NCI-H2081 (cell line): Measurements from ENCODE around the gene CHRNE.
A peak's percentile ranks its signal among the peaks of the same experiment; 100 is the strongest.

ENCODE experiments used
- DNase-seq, 2 experiments: peaks; one replicate each; lab custom pipeline; 2025; lab: John Stamatoyannopoulos, UW

CHRNE gene

DNA sequence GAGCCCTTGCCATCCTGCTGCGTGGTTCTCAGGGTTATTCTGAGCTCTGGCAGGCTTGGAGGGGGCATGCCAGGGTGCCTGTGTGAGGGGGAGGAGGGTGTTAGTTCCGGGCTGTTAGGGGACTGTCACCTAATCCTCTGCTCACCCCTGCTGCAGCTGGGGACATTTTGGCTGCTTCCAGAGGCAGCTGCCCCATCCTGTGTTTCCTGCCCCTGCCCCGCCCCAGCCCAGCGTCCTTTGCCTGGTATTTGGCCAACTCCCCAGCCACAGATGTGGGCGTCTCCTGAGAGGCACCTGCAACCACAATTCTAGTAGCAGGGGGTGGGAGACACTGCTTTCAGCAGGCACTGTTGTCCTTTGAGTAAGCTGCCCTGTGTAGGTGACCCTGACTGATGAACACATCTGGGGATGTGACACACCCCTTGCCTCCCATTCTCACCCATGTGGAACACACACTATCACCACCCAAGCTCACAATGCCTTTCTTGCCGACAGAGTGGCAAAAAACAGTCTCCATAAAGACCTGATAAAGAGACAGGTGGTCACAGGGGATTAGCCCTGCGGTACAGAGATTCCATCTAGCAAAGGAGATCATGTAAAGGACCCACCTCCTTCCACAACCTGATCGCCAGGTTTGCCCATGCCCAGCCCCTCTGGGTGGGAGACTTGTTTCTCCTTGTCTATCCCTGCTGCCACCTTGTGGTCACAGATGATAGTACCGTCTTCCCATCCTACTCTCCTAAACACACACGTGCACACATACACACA lies at the start of gene CHRNE:
TSS of gene CHRNE (minus strand) at position 48 of the 768 bp plus-strand sequence. CDS start at position 13, 35 bp downstream.
- DNase-seq, result peak; percentile 77 to 78

DNA sequence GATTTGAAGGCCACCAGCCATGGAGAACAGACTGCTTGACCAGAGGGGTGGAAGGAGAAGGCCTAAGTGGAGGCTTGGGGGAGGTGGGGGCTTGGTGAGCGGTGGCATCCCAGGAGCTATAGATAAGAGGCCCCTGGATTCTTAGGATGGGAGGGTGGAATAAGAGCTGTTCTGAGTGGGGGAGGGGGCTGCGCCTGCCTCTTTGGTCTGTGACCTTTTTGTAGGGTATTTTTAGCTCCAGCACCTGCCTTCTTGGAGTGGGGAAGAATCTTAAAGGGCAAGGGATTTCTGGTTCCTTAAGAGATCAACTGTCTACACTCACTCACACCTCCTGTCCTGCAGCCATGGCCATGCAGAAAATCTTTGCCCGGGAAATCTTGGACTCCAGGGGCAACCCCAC lies 48.6 kb upstream of the CHRNE start:
- no peak for DNase-seq

DNA sequence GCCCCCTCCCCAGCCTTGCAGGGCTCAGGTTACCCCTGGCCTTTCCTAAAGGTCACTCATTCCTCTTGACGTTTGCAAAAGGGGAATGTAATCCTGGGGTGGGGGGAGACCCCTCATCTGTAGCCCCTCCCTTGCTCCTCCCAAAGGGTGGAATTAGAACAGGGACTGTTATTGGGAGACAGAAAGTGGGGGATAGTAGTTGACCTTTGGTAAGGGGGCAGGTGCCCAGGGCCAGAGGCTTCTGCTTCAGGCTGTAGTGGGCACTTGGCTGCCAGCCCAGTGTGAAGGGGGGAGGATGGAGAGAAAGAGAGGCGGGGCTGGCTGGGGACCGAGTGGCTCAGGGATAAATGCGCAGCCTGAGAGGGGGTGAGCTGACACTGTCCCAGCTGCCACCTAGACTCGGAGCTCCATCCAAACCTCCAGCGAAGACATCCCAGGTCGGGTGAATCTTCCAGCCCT lies 47.9 kb upstream of the CHRNE start, which contains the start of gene ENO3:
TSS of gene ENO3 (plus strand) at position 374 of the 459 bp plus-strand sequence. CDS start 711 bp downstream, outside the sequence.
- DNase-seq, result peak in 1 of 2 experiments; percentile 9

DNA sequence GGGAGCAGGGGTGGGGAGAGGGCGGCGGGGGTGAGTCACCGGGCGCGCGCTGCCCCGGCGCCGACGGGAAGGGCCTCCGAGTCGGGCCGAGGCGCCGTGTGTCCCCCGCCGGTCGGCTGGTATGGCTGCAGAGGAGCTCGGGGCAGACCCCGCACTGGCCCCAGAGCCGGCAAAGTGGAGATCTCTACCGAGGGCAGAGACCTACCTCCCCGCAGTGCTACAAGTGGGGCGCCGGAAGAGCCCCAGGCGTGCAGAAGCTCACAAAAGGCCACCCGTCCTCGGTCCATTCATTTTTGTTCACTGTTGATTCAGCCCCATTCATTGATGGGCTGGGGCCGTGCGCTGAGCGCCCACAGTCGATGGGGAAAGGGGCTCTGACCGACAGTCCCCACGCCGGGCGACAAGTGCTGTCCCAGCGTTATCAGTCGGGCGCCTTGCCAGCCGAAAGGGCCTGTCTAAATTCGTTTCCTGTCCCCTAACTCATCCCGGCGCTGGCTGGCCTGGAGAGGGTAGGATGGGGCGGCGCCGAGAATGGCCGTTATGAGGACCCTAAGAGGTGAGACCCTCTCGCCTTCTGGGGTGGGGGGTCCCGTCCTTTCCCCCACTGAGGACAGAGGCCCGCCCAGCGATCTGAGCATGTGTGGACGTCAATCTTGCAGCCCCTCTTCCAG lies 47.3 kb upstream of the CHRNE start:
- peak in 1 of 2 experiments; percentile 29 for DNase-seq

DNA sequence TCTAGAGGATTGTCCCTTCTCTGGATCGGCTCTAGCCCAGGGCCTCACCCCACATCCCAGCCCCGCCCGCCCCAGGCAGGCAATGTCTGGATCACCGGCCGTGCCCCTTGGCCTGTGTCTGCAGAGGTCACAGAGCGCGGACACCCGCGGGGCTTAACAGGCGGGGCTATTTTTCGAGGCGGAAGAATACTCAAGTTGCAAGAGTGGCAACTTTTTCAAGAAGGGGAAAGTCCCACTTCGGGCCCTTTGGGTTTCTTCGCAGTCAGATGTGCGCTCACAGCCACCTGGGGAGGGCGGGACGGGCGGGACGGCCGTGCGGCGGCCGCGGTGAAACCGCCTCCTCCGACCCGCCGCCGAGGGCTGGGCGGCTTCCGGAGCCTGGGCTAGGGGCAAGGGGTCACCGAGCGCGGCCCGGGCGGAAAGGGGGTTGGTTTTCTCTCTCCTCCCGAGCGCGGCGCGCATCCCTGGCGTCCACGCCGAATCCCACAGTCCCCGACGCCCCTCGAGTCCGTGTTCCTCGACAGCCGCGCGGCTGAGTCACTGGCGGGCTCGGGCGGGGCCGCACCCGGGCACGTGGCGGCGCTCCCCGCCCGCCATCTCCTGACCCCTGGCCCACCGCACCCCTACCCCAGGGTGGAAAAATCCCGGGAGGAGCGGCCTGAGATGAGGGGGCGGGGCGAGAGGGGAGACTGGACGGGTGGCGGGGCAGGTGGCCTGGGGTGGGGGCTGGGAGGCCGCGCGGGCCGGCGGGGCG lies 46.6 kb upstream of the CHRNE start:
- DNase-seq, result peak; percentile 31 to 37

DNA sequence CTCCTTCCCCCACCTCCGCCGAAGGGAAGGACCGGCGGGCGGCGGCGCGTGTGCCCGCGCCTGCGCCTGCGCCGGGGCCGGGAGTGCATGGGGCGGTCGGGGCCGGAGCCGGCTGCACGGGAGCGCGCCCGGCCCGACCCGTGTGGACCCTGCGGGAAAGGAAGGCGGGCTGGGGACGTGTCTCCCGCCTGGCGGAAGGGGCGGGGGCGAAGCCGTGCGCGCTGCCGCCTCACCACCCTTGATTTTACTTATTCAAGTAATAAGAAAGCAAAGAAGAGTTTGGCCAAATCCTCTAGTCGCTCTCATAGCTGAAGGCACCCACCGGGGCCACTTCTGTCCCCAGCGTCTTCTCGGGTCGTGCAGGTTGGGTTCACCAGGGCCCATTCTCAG lies 46.0 kb upstream of the CHRNE start:
- DNase-seq, result peak; percentile 75 to 84

DNA sequence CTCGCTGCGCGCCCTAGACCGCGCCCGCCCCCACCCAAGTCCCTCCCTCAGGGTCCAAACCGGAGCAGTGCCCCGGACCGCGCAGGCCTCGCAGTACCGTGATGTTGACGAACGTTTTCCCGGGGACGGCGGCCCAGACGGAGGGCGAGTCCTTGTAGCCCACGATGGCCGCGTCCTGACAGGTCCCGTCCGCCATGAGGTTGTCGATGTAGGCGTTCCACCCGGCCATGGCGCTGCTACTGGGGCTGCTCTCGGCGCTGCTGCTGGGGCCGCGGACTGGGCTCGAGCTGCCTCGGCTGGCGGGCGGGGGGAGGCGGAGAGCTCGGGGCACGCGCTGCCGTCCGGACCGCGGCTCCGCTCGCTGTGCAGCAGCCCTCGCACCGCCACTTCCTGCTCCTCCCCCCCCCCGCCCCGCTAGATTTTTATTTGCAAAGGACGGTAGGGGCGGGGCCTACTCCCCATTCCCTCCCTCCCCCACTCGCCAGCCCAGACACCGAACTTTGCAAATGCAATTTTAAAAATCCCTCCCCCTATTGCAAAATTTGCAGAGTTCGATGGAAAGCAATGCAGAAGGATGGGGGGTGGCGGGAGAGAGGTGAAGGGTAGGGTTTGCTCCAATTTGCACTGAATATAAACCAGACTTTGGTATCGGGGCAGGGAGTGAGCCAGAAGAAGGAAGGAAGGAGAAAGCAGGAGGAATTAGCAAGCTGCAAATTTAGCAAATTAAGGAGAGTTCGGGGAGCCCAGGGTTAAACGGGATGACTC lies 45.5 kb upstream of the CHRNE start, which contains the start of gene PFN1:
TSS of gene PFN1 (minus strand) at position 365 of the 765 bp plus-strand sequence. CDS start at position 229, 136 bp downstream.
- DNase-seq, result peak; percentile 75 to 77

DNA sequence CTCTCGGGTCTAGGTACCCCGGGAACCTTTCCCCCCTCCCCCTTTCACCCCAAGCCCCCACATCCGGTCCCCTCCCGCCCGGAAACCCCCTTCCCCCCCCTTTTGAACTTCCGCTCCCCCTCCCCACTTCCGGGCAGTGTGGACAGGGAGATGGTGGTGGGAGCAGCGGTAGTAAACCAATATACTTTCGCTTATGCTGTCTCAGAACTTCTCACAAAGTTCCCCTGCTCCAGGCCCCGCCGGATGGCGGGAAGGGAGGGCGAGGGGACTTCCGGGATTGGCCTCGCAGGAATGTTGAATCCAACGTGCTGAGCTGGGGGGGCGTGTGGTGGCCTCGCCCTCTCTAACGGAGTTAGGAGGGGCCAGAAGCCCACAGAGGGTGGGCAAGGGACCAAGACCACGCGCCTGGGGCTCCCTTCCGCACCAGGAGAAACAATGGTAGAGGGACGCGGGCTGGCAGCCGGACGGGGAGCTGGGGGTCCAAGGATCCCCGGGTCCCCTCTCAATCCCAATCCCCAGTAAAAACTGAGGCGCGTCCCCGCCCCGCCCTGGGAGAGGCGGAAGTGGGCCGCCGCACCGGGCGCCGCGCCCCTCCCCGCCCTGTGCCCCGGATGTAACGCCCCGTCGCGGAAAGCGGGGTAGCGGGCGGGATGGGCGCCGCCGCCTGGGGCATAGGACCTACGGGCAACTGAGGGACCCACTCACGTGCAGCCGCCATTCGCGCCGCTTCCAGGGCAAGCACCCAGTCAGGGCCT lies 44.7 kb upstream of the CHRNE start:
- DNase-seq, result peak; percentile 30 to 35

DNA sequence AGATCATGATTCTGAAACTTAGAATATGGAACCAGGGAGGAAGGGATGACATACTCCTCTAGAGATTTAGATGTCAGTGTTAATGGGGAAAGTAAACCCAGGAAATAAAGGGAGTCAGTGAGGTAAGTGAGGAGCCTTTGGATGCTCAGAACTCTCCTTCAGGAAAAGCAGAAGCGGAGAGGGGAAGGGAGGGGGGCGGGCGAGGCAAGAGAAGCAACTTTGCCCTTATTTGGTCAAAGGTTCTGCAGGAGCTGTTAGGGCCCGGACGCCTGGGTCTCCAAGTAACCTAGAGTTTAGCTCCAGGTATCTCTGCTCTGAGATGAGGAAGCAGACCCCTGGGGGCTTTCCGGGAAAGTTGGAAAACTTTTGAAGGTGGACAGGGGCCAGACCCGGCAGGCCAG lies 44.1 kb upstream of the CHRNE start:
- DNase-seq, result no peak

DNA sequence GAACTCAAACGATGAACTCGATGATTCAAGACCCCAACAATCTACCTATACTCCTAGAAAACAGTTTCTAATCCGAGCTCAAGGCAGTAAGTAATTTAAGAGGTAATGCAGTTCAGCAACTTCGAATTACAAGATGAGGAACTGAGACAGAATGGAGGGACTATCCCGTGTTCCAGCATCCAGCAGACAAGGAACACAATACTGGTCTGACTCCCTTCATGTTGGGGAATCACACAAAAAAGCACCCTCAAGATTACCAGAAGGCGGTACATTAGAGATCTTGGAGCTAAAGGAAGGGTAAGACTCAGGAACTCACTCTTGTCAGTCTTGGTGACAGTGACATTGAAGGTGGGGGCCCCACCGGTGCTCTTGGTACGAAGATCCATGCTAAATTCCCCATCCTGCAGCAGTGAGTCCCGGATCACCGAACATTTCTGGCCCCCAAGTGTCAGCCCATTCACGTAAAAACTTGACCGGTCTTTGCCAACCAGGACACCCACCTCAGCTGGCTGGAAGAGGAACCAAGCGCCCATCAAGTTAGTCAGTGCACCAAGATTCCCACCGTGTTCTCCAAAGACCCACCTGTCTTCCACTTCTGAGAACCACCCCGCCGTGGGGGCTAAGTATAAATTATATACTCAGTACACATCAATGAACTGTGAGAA lies 43.5 kb upstream of the CHRNE start:
- DNase-seq, result no peak

DNA sequence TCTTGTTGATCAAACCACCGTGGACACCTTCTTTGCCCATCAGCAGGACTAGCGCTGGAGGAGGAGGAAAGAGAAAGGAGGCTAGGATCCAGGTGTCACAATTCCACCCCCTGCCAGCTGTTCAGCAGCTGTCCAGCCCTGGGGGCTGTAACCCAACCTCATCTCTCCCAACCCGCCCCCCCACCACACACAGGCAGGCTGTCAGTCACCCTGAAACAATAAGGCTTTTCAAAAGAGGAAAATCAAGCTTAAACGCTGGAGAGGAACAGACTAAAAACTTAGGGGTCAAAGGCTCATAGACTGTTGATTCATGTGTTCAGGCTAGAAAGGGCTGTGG lies 43.0 kb upstream of the CHRNE start:
- no peak for DNase-seq

DNA sequence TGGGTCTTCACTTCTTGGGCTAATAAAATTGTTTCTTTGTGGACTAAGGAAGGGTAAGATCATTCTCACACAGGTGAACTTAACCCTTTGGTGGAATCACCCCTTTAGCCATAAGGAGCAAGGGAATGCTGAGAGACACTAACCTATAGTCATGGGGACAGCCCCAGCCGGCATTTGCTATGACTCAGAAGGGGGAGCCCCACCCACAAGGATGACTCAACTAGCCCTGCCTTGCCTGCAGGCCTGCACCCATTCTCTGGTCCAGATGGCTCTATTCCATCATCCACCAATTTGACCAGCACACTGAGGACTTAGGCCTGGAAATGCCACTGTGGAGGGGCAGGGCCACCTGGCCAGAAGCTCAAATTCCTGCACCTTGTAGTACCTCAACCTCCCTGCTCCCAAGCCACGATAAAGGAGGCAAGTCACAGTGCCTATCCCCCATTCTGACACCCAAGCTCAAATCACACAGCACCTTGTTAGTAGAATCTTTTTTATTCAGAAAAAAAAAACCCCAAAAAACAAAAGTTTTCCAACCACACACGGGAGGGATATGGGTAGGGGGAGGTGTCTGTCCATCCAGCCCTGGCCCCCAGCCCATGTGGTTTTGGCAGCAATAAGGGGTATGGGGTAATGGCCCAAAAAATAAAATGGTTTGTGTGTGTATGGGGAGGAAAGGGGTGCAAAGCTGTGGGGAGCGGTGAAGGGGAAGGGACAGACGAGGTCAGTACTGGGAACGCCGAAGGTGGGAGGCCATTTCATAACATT lies 42.5 kb upstream of the CHRNE start:
- DNase-seq, result no peak

DNA sequence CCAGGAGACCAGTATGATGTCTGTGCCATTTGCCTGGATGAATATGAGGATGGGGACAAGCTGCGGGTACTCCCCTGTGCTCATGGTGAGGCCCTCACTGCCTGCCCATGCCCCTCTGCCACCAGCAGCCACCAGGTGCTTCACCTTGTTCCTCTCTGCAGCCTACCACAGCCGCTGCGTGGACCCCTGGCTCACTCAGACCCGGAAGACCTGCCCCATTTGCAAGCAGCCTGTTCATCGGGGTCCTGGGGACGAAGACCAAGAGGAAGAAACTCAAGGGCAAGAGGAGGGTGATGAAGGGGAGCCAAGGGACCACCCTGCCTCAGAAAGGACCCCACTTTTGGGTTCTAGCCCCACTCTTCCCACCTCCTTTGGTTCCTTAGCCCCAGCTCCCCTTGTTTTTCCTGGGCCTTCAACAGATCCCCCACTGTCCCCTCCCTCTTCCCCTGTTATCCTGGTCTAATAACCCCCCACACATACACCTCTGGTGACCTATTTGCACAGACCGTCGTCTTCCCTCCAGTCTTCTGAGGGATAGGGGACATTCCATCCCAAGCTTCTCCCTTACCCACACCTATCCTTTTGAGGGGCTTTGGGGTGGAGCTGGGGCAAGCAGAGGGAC lies 41.8 kb upstream of the CHRNE start:
- DNase-seq, result no peak

DNA sequence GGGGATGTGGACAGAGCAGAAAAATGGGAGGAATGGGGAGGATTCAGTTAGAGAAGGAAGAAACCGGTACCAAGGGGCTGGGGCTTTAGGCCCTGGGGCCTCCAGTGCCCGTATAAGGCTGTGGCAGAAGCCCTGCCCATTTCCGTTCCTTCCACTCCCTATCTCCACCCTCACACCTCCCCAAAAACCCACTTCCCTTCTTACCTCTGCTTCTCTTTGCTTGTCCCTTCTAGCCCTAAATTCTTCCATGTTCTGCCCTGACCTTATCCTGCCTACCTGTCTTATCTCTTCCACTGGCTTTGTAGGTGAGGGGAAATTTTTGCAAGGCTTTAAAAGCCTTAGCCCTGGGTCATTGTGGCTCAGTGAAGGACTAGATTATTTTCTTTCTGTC lies 41.3 kb upstream of the CHRNE start:
- no peak for DNase-seq

DNA sequence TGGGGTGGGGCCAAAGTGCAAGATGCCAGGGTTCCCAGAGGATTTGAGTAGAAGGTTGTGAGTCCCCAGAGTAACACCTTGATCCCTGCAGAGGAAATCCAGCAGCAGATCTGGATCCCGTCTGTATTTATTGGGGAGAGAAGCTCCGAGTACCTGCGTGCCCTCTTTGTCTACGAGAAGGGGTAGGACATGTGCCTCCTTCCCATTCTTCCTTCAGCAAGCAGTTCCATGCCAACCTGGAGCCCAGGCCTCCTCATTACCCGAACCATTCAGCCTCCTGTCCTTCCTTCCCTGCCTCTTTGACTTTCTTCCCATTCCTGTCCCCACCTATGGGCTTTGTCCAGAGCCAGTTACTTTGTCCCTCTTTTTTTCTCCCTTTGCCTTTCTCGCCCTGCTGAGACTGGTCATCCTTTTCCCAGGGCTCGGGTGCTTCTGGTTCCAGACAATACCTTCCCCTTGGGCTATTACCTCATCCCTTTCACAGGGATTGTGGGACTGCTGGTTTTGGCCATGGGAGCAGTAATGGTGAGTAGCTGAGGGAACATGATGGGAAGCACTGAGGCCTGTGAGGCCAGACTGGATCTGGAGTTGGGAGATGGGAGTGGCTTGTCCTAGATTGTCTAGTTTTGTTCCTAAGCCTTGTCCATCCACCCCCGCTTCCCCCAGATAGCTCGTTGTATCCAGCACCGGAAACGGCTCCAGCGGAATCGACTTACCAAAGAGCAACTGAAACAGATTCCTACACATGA lies 40.0 kb upstream of the CHRNE start:
- no peak for DNase-seq

DNA sequence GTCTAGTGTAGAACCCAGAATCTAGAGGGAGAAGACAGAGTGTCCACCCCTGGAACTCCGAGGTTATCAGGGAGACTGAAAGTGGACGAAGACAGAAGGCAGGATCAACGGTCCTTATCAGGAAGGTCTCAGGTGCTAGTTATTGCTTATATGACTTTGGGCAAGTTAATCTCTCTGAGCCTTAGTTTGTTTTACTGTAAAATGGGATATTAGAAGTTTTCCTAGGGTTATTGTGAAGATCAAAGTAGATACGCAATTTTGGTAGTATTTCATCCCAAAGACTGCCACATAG lies 38.4 kb upstream of the CHRNE start:
- no peak for DNase-seq

DNA sequence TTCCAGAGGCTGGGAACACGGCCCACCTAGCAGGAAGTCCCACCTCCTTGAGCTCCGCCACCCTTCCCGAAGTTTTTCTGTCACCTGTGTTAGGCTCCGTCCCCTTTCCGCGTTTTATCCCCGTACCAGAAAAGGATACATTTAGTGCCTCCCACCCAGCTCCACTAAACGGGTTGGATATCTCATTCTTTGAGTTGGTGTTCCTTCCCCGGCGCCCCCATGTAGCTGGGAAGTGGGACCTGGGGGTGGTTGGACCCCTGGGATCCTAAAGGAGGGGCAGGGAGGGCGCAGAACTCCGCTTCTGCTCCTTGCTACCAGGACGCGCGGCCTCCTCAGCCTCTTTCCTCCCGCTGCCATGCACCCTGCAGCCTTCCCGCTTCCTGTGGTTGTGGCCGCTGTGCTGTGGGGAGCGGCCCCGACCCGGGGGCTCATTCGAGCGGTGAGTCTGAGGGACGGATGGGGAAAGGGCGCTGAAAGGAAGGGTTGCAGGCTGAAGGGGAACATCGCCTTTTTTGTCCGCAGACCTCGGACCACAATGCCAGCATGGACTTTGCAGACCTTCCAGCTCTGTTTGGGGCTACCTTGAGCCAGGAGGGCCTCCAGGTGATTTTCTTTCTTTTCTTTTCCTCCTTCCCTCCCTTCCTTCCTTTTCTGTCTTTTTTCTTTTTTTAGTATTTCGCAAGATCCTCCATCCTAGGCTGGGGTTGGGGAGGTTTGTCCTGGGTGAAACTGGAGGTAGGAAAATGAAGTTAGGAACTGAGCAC lies 37.8 kb upstream of the CHRNE start:
- DNase-seq, result no peak
